Fibroblast of the aortic adventitia (primary cell): ENCODE measurements around the gene RAB2B. TPM values are rescaled to one million over a fixed set of nuclear protein-coding genes. Genes with fewer than 3 reads are reported as not detected.

Experiments used
- DNase-seq: peaks from one replicate; pipeline ENCODE4 v3.0.0-alpha.2; 2010; ENCODE audit warnings: low read depth
- H3K4me3 ChIP-seq: 2 replicates; pipeline ENCODE4 v1.5.1; 2011; ENCODE audit warnings: low read depth, mild to moderate bottlenecking, control low read depth, low read length, moderate library complexity
- CTCF ChIP-seq: IDR thresholded peaks from 2 replicates; pipeline ENCODE4 v1.5.1; 2011; ENCODE audit warnings: mild to moderate bottlenecking, low read length, control low read depth, inconsistent platforms; ENCODE audit not compliant: insufficient read depth
- total RNA-seq: library from RNA; depleted of rRNA; stranded (reverse); fragments of >200 nt; gene quantifications from 2 replicates; pipeline ENCODE4 v1.2.3, GENCODE V29; 2012; ENCODE audit warnings: low replicate concordance

The RAB2B gene
- total RNA-seq, 1 donor, result 28.1 TPM

GRCh38 chr14:21505012-21505553, 28.3 kb upstream of the RAB2B start:
- DNase-seq, result no peak
- H3K4me3 ChIP-seq, result no peak overlapping the region
- TF ChIP-seq CTCF, result no peak

GRCh38 chr14:21503376-21503775, 26.6 kb upstream of the RAB2B start:
- no peak overlapping the region for H3K4me3 ChIP-seq
- no peak for TF ChIP-seq CTCF
- DNase-seq, result no peak

- H3K4me3 ChIP-seq, result no peak overlapping the region
- no peak for TF ChIP-seq CTCF
- DNase-seq, result no peak
Observed at GRCh38 chr14:21501568-21501967, 24.8 kb upstream of the RAB2B start.

GRCh38 chr14:21498540-21499526, 22.1 kb upstream of the RAB2B start:
- peak; percentile 38 for TF ChIP-seq CTCF
- DNase-seq, result peak; percentile 63
- no peak overlapping the region for H3K4me3 ChIP-seq

- TF ChIP-seq CTCF, result no peak
- peak; percentile 57 for DNase-seq
- no peak overlapping the region for H3K4me3 ChIP-seq
Observed at GRCh38 chr14:21496453-21496852, 19.7 kb upstream of the RAB2B start.

- H3K4me3 ChIP-seq, result no peak overlapping the region
- DNase-seq, result peak; percentile 49
- no peak for TF ChIP-seq CTCF
Observed at GRCh38 chr14:21494902-21495762, 18.4 kb upstream of the RAB2B start.
